OCI-LY3 (cell line): ENCODE data around the gene PLIN4.
"Not testable (repeated sequence)": the region's sequence is repeated elsewhere in the genome, so short reads cannot be mapped to it uniquely, and the experiment has no call there.

Source experiments
- H2AFZ ChIP-seq: fragments of 200-600, 300-600 bp; shearing (Covaris generic); 2 replicates; pipeline ENCODE4 v1.6.0; 2014; ENCODE audit warnings: antibody characterized with exemption, low read depth, low read length
- H3K27ac ChIP-seq: fragments of 200-600, 300-600 bp; sonication (generic); 2 replicates; pipeline ENCODE4 v1.5.1; 2014; ENCODE audit warnings: mild to moderate bottlenecking, low read length, moderate library complexity, mixed read lengths
- H3K27me3 ChIP-seq: fragments of 200-600, 300-600 bp; sonication (generic); 2 replicates; pipeline ENCODE4 v1.6.1; 2014; ENCODE audit warnings: low read depth, low read length, mixed read lengths
- H3K36me3 ChIP-seq: fragments of 200-600, 300-600 bp; sonication (generic); replicated peaks from 2 replicates; pipeline ENCODE3; 2014; ENCODE audit warnings: low read depth, low read length, mixed read lengths
- H3K4me1 ChIP-seq: fragments of 300-600, 200-600 bp; sonication (generic); 2 replicates; pipeline ENCODE4 v1.6.1; 2014; ENCODE audit warnings: low read length, mixed read lengths
- H3K4me2 ChIP-seq: fragments of 200-600, 300-600 bp; sonication (generic); 2 replicates; pipeline ENCODE4 v1.6.1; 2014; ENCODE audit warnings: low read length, mixed read lengths
- H3K4me3 ChIP-seq: fragments of 300-600, 200-600 bp; sonication (generic); 2 replicates; pipeline ENCODE4 v1.5.1; 2014; ENCODE audit warnings: antibody characterized with exemption, mild to moderate bottlenecking, low read length, moderate library complexity
- H3K79me2 ChIP-seq: fragments of 300-600, 200-600 bp; shearing (Covaris generic); 2 replicates; pipeline ENCODE4 v1.6.1; 2014; ENCODE audit warnings: mild to moderate bottlenecking, low read length, mixed read lengths
- H3K9ac ChIP-seq: fragments of 300-600, 200-600 bp; shearing (Covaris generic); 2 replicates; pipeline ENCODE4 v1.6.0; 2014; ENCODE audit warnings: mild to moderate bottlenecking, low read length, moderate library complexity
- H3K9me3 ChIP-seq: fragments of 200-600, 300-600 bp; shearing (Covaris generic); 2 replicates; pipeline ENCODE4 v1.6.1; 2014; ENCODE audit warnings: low read length, mixed read lengths; ENCODE audit not compliant: insufficient read depth
- H4K20me1 ChIP-seq: fragments of 200-600, 300-600 bp; sonication (generic); 2 replicates; pipeline ENCODE4 v1.6.1; 2016; ENCODE audit warnings: low read length, mixed read lengths; ENCODE audit not compliant: insufficient read depth
- EZH2phosphoT487 ChIP-seq: fragments of 200-600 bp; shearing (Covaris generic); IDR thresholded peaks from 2 replicates; pipeline ENCODE4 v1.6.1; 2018; ENCODE audit warnings: antibody characterized with exemption, mixed run types, low read depth
- TF ChIP-seq, protein P1 (sequence below): fragments of 200-600, 300-600 bp; sonication (generic); IDR thresholded peaks from 2 replicates; pipeline ENCODE4 v1.5.1; 2014; ENCODE audit warnings: antibody characterized with exemption, low read length, low read depth

PLIN4 gene, protein sequence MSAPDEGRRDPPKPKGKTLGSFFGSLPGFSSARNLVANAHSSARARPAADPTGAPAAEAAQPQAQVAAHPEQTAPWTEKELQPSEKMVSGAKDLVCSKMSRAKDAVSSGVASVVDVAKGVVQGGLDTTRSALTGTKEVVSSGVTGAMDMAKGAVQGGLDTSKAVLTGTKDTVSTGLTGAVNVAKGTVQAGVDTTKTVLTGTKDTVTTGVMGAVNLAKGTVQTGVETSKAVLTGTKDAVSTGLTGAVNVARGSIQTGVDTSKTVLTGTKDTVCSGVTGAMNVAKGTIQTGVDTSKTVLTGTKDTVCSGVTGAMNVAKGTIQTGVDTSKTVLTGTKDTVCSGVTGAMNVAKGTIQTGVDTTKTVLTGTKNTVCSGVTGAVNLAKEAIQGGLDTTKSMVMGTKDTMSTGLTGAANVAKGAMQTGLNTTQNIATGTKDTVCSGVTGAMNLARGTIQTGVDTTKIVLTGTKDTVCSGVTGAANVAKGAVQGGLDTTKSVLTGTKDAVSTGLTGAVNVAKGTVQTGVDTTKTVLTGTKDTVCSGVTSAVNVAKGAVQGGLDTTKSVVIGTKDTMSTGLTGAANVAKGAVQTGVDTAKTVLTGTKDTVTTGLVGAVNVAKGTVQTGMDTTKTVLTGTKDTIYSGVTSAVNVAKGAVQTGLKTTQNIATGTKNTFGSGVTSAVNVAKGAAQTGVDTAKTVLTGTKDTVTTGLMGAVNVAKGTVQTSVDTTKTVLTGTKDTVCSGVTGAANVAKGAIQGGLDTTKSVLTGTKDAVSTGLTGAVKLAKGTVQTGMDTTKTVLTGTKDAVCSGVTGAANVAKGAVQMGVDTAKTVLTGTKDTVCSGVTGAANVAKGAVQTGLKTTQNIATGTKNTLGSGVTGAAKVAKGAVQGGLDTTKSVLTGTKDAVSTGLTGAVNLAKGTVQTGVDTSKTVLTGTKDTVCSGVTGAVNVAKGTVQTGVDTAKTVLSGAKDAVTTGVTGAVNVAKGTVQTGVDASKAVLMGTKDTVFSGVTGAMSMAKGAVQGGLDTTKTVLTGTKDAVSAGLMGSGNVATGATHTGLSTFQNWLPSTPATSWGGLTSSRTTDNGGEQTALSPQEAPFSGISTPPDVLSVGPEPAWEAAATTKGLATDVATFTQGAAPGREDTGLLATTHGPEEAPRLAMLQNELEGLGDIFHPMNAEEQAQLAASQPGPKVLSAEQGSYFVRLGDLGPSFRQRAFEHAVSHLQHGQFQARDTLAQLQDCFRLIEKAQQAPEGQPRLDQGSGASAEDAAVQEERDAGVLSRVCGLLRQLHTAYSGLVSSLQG (N-terminal part only)

DNA sequence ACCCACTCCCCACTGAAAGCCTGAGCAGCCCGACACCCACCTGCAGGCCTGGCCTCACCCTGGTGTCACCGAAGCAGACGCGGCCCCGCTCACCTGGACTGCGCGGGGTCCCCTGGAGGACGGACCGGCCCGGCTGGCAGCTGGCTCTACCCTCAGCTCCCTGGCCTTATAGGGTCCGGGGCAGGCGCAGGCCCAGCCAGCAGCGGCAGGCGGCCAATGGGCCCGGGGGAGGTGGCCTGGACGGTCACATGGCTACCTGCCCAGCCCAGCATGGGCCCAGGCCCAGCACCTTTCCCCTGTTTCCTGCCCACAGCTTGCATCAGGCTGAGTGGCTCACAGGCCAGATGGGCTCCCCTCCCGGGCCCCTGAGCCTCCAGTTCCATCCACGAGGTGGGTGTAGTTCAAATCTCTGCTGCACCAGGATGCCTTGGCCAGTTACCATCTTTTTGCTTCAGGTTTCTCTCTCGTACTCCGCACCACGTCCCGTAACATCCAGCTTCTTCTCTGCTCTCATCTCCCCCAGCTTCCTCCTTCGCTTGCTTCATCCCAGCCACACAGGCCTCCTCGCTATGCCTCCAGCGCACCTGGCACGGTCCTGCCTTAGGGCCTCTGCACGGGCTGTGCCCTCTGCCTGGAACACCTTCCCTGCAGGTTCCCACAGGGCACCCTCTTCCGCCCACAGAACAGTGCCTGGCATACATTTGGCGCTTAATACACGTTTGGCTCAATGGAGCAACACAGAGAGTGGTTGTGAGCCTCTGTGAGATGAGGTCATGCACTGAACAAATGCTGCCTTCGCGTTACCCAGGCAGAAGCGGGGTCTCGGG, at the start of gene PLIN4:
Gene PLIN4 (minus strand): TSS at position 142 of the 827 bp plus-strand sequence. CDS start 214 bp downstream, outside the sequence.
- no peak within 1 kb of the TSS for H3K4me2 ChIP-seq
- H3K27me3 ChIP-seq: peaks cover 12% of the 10 kb centered on the region
- no peaks in the 10 kb centered on the region for H3K79me2 ChIP-seq
- H3K27ac ChIP-seq: no peak within 1 kb of the TSS
- no peak within 1 kb of the TSS for H2AFZ ChIP-seq
- no peaks in the 10 kb centered on the region for H3K9me3 ChIP-seq
- no peaks in the 10 kb centered on the region for H4K20me1 ChIP-seq
- H3K36me3 ChIP-seq: no peaks in the 10 kb centered on the region
- H3K9ac ChIP-seq: no peak within 1 kb of the TSS
- peaks cover 19% of the 10 kb centered on the region for H3K4me1 ChIP-seq
- no peak for TF ChIP-seq EZH2phosphoT487
- TF ChIP-seq, protein P1, sequence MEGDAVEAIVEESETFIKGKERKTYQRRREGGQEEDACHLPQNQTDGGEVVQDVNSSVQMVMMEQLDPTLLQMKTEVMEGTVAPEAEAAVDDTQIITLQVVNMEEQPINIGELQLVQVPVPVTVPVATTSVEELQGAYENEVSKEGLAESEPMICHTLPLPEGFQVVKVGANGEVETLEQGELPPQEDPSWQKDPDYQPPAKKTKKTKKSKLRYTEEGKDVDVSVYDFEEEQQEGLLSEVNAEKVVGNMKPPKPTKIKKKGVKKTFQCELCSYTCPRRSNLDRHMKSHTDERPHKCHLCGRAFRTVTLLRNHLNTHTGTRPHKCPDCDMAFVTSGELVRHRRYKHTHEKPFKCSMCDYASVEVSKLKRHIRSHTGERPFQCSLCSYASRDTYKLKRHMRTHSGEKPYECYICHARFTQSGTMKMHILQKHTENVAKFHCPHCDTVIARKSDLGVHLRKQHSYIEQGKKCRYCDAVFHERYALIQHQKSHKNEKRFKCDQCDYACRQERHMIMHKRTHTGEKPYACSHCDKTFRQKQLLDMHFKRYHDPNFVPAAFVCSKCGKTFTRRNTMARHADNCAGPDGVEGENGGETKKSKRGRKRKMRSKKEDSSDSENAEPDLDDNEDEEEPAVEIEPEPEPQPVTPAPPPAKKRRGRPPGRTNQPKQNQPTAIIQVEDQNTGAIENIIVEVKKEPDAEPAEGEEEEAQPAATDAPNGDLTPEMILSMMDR: no peak
- no peak within 1 kb of the TSS for H3K4me3 ChIP-seq

DNA sequence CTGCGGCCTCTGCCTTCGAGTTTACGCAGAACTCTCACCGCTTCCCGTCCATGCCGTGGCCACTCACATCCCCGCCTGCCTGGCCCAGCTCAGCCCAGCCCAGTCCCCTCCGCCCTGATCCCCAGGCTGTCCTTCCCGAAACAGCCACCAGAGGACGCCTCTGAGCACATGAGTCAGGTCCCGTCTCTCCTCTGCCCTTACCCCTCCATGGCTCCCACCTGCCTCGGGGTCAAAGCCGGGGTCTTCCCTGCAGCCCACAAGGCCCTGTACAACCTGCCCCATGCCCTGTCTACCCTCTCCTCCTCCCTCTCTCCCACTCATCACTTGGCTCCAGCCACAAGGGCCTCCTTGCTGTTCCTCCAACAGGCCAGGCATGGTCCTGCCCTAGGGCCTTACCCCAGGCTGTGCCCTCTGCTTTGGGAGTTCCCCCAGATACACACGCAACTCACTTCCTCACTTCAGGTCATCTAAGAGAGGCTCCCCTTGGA, 49.3 kb upstream of the PLIN4 start:
- H2AFZ ChIP-seq: no peak overlapping the region
- no peak for TF ChIP-seq EZH2phosphoT487
- TF ChIP-seq, protein P1: peak; percentile 78
- H3K79me2 ChIP-seq: no peaks in the 10 kb centered on the region
- H3K27me3 ChIP-seq: no peaks in the 10 kb centered on the region
- H3K4me3 ChIP-seq: no peak overlapping the region
- no peaks in the 10 kb centered on the region for H3K9me3 ChIP-seq
- peaks cover 21% of the 10 kb centered on the region for H3K4me1 ChIP-seq
- H3K9ac ChIP-seq: no peak overlapping the region
- H3K36me3 ChIP-seq: no peaks in the 10 kb centered on the region
- H4K20me1 ChIP-seq: peaks cover 10% of the 10 kb centered on the region
- no peak overlapping the region for H3K27ac ChIP-seq
- H3K4me2 ChIP-seq: no peak overlapping the region

DNA sequence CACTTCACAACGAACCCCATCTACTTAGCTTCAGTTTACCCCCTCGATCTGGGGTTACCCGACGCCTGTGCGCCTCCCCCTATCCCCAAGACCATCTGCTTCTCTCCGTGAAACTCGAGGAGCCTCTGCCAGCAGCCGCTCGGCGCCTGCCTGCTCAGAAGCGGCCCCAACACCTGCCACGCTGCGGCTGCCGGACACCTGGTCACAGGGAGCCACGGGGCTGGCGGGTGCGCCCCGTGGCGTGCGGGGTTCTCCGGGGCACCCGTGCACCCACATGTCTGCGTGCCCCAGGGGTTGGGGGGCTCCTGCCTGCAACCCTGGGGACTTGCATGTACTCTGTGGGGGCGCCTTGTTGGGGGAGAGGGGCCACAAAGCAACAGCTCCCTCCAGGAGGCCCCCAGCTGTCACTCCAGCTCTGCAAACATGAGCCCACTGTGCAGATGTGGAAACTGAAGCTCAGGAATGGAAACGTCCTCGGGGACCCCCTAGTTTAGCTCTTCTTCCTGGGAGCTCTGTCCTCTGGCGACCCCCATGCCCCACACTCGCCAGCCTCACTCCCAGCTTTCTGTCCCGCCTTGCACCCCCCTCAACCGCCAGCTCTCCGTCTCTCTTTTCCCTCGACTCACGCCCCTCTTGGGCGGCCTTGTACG, 48.2 kb upstream of the PLIN4 start:
- no peaks in the 10 kb centered on the region for H3K9me3 ChIP-seq
- H2AFZ ChIP-seq: no peak overlapping the region
- no peak overlapping the region for H3K9ac ChIP-seq
- no peaks in the 10 kb centered on the region for H3K36me3 ChIP-seq
- TF ChIP-seq EZH2phosphoT487: no peak
- TF ChIP-seq, protein P1: no peak
- no peaks in the 10 kb centered on the region for H3K79me2 ChIP-seq
- no peak overlapping the region for H3K27ac ChIP-seq
- H3K4me3 ChIP-seq: no peak overlapping the region
- no peaks in the 10 kb centered on the region for H3K27me3 ChIP-seq
- H4K20me1 ChIP-seq: peaks cover 10% of the 10 kb centered on the region; the same call in 1 of the 2 replicates
- H3K4me2 ChIP-seq: no peak overlapping the region
- H3K4me1 ChIP-seq: peaks cover 21% of the 10 kb centered on the region

DNA sequence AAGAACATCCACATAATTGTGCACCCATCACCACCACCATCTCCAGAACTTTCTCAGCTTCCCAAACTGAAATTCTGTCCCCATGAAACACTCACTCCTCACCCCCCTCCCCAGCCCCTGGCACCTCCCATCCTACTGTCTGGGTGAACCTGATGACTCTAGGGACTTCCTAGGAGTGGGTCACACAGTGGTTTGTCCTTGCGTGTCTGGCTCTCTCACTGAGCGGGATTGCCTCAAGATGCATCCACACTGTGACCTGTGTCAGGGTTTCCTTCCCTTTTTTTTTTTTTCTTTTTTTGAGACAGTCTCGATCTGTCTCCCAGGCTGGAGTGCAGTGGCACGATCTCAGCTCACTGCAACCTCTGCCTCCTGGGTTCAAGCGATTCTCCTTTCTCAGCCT, 45.3 kb upstream of the PLIN4 start:
- H3K27ac ChIP-seq, H4K20me1 ChIP-seq, H3K36me3 ChIP-seq, H3K9ac ChIP-seq, H3K9me3 ChIP-seq, H3K4me2 ChIP-seq, H2AFZ ChIP-seq, H3K4me1 ChIP-seq, H3K4me3 ChIP-seq, H3K27me3 ChIP-seq, H3K79me2 ChIP-seq: not testable (repeated sequence)

DNA sequence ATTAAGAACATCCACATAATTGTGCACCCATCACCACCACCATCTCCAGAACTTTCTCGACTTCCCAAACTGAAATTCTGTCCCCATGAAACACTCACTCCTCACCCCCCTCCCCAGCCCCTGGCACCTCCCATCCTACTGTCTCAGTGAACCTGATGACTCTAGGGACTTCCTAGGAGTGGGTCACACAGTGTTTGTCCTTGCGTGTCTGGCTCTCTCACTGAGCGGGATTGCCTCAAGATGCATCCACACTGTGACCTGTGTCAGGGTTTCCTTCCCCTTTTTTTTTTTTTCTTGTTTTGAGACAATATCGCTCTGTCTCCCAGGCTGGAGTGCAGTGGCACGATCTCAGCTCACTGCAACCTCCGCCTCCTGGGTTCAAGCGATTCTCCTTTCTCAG, 43.8 kb upstream of the PLIN4 start:
- not testable (repeated sequence) for H3K4me3 ChIP-seq, H2AFZ ChIP-seq, H3K9me3 ChIP-seq, H3K4me1 ChIP-seq, H3K36me3 ChIP-seq, H3K4me2 ChIP-seq, H3K27me3 ChIP-seq, H3K79me2 ChIP-seq, H3K9ac ChIP-seq, H3K27ac ChIP-seq
- peaks cover 10% of the 10 kb centered on the region; the same call in 1 of the 2 replicates for H4K20me1 ChIP-seq
